Progenitor cell of endocrine pancreas (in vitro differentiated cells): ENCODE measurements around the gene SMIM5. TPM values are rescaled to one million over a fixed set of nuclear protein-coding genes. Genes with fewer than 3 reads are reported as not detected.

Experiments
- DNase-seq: peaks from one replicate; pipeline ENCODE4 v3.0.0; 2021; ENCODE audit warnings: low spot score; ENCODE audit not compliant: unreplicated experiment
- H3K27ac Mint-ChIP-seq: 2 replicates; pipeline ENCODE4 v1.8.0; 2021; ENCODE audit warnings: mild to moderate bottlenecking, moderate library complexity, mixed read lengths
- H3K27me3 Mint-ChIP-seq: 2 replicates; pipeline ENCODE4 v1.8.0; 2021; ENCODE audit warnings: mixed read lengths
- H3K36me3 Mint-ChIP-seq: 2 replicates; pipeline ENCODE4 v1.8.0; 2022; ENCODE audit warnings: mixed read lengths; ENCODE audit not compliant: insufficient read depth
- H3K4me1 Mint-ChIP-seq: 2 replicates; pipeline ENCODE4 v1.8.0; 2021; ENCODE audit warnings: low read depth, mixed read lengths
- H3K4me3 Mint-ChIP-seq: 2 replicates; pipeline ENCODE4 v1.8.0; 2021; ENCODE audit warnings: low read depth, mild to moderate bottlenecking, moderate library complexity, mixed read lengths
- H3K9me3 Mint-ChIP-seq: 2 replicates; pipeline ENCODE4 v1.8.0; 2021; ENCODE audit warnings: low read depth, mixed read lengths
- CTCF ChIP-seq: fragments of 200-600 bp; sonication (generic); IDR thresholded peaks from one replicate; pipeline ENCODE4 v1.5.0; 2021; ENCODE audit warnings: antibody characterized with exemption, mild to moderate bottlenecking; ENCODE audit not compliant: unreplicated experiment
- total RNA-seq: library from RNA; stranded (reverse); gene quantifications from 2 replicates; pipeline ENCODE4 v1.2.1, GENCODE V29; 2021

SMIM5 gene
- total RNA-seq, 1 donor from 2014 or later: 4.4 TPM

- Mint-ChIP-seq H3K27ac (no peak overlapping the region), H3K36me3 (peaks cover 1% of the 10 kb centered on the region), H3K9me3 (no peaks in the 10 kb centered on the region), H3K27me3 (no peaks in the 10 kb centered on the region), H3K4me3 (no peak overlapping the region), H3K4me1 (no peaks in the 10 kb centered on the region)
- no peak for DNase-seq
- TF ChIP-seq CTCF: no peak
Observed at GRCh38 chr17:75605790-75606189, 27.4 kb upstream of the SMIM5 start.

GRCh38 chr17:75607086-75607485 is 26.1 kb upstream of the SMIM5 start:
- no peak overlapping the region for H3K27ac Mint-ChIP-seq
- no peak overlapping the region for H3K4me3 Mint-ChIP-seq
- DNase-seq: no peak
- no peaks in the 10 kb centered on the region for H3K27me3 Mint-ChIP-seq
- H3K36me3 Mint-ChIP-seq: peaks cover 3% of the 10 kb centered on the region
- no peaks in the 10 kb centered on the region for H3K9me3 Mint-ChIP-seq
- no peak for TF ChIP-seq CTCF
- peaks cover 2% of the 10 kb centered on the region for H3K4me1 Mint-ChIP-seq

DNA sequence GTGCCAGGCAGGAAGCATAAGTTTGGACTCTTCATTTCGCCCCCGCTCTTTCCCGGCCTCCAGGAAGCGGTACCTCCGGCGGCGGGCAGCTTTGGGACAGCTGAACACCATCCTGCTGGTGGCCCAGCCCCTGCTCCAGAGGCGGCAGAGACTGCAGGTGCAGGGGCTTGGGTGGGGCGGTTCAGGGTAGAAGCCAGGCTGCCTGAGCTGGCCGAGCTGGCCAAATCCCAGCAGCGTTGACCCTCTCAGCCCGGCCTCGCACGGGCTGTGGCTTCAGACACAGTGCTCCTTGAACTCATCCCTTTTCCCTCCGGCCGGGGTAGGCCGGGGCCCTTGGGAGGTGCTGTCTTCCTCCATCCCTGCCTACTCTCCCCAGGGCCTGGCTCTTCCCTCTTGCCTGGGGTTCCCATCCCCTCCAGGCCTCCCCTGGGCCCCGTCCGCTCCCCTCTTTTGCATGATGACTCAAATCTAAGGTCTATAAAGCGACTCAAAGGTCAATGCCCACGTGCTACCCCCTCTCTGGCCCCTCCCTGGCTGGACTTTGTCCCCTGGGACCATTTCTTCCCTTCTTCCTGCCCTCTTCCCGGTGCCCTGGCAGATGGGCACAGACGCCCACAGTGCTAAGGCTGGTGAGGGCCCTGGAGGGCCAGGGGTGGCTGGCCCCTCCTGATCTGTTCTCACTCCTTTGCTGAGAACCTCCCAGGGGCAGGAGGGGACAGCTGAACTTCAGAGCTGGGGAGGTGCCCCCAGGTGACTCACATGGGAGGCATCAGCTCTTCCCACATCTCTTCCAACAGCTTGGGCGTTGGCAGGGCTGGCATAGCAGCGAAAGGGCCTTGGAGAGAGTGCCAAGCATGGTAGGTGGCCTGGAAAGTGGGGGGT is 22.9 kb upstream of the SMIM5 start:
- Mint-ChIP-seq H3K4me1 (peaks cover 3% of the 10 kb centered on the region), H3K27ac (no peak overlapping the region), H3K4me3 (no peak overlapping the region), H3K9me3 (no peaks in the 10 kb centered on the region), H3K36me3 (peaks cover 3% of the 10 kb centered on the region), H3K27me3 (no peaks in the 10 kb centered on the region)
- no peak for DNase-seq
- TF ChIP-seq CTCF: no peak

DNA sequence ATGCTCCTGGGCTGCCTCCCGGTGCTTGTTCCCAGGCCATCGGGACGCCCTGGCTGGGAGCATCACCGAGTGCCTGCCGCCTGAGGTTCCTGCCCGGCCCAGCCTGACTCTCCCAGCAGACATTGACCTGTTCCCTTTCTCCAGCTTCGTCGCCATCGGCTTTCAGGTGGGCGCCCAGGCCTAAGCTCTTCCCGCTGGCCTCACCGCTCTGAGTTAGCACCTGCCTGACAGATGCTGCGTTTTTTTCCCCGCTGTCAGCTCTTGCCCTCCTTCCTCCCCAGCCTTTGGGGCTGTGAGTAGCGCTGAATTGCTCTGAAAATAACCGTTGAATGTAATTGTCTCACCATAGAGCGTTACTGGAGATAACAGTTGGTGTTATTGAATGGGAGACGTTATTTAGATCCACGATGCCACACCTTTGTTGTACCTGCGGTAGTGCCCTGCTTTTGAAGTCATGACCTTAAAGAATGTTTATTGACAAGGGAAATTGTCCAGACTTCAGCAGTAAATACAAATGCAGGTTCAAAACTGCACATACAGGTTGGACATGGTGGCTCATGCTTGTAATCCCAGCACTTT is 21.3 kb upstream of the SMIM5 start:
- peak overlapping the region; percentile 73 for H3K27ac Mint-ChIP-seq
- peaks cover 3% of the 10 kb centered on the region for H3K36me3 Mint-ChIP-seq
- TF ChIP-seq CTCF: no peak
- DNase-seq: no peak
- no peaks in the 10 kb centered on the region for H3K9me3 Mint-ChIP-seq
- H3K27me3 Mint-ChIP-seq: no peaks in the 10 kb centered on the region
- peaks cover 3% of the 10 kb centered on the region for H3K4me1 Mint-ChIP-seq
- H3K4me3 Mint-ChIP-seq: no peak overlapping the region

- H3K4me3 Mint-ChIP-seq: no peak overlapping the region
- peaks cover 3% of the 10 kb centered on the region for H3K4me1 Mint-ChIP-seq
- no peak overlapping the region for H3K27ac Mint-ChIP-seq
- no peaks in the 10 kb centered on the region for H3K9me3 Mint-ChIP-seq
- TF ChIP-seq CTCF: no peak
- DNase-seq: no peak
- H3K27me3 Mint-ChIP-seq: no peaks in the 10 kb centered on the region
- peaks cover 5% of the 10 kb centered on the region for H3K36me3 Mint-ChIP-seq
Observed at GRCh38 chr17:75612906-75613626, 20.2 kb upstream of the SMIM5 start.
